SK-N-DZ (cell line): ENCODE measurements around the gene FSTL4.

Experiments used
- small RNA-seq, 2 experiments: library from RNA; depleted of rRNA; stranded (forward); fragments of <200 nt; gene quantifications; one replicate each; pipeline ENCODE3, GENCODE V24; 2014

Gene FSTL4

Small RNA genes within 50 kb of the gene (small RNA-seq; reads per million reads assigned to genes)
- 0 to 0.04 reads per million in 2 experiments for gene MIR1289-2
